NCI-H82 (cell line): Measurements from ENCODE around the gene PSMD3.
"Not testable (repeated sequence)": the region's sequence is repeated elsewhere in the genome, so short reads cannot be mapped to it uniquely, and the experiment has no call there.

Experiments used
- DNase-seq: peaks from one replicate; lab custom pipeline; 2025; lab: John Stamatoyannopoulos, UW

PSMD3 gene

DNA sequence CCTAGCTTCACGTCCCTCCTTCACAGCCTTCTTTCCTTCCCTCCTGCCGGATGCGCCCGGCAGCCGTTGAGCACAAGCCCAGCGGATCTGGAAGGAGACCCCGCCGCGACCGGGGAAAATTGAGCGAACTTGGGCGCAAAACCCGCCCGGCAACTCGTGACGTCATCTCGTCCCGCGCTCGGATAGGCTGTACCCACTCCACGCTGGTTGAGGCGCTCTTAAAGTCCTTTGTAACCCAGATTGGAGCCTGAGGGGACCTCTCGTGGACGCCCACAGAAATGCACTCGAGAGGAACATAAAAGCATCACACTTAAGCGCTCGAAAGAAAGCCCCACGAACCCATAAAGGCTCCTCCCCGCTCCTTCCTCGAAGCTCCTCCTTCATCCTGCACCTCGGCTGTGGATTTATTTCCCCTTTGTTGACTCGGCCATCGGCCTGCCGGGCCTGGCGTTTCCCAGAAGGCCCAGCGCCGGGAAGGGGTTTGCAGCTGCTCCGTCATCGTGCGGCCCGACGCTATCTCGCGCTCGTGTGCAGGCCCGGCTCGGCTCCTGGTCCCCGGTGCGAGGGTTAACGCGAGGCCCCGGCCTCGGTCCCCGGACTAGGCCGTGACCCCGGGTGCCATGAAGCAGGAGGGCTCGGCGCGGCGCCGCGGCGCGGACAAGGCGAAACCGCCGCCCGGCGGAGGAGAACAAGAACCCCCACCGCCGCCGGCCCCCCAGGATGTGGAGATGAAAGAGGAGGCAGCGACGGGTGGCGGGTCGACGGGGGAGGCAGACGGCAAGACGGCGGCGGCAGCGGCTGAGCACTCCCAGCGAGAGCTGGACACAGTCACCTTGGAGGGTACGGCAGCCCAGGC, at the start of gene PSMD3:
PSMD3 (plus strand) TSS at position 457 of the 856 bp plus-strand sequence; CDS start at position 621, 164 bp downstream.
- DNase-seq: peak; percentile 100

- DNase-seq: no peak
These were observed 46.7 kb upstream of the PSMD3 start for GRCh38 chr17:39933912-39934311.

GRCh38 chr17:39934324-39934723, 46.3 kb upstream of the PSMD3 start:
- DNase-seq: no peak

- DNase-seq: no peak
These were observed 44.7 kb upstream of the PSMD3 start for GRCh38 chr17:39935909-39936308.

- DNase-seq: no peak
These were observed 43.2 kb upstream of the PSMD3 start for GRCh38 chr17:39937447-39937846.

GRCh38 chr17:39938140-39938869, 42.3 kb upstream of the PSMD3 start:
- DNase-seq: no peak

GRCh38 chr17:39939106-39939505, 41.5 kb upstream of the PSMD3 start:
- no peak for DNase-seq

DNA sequence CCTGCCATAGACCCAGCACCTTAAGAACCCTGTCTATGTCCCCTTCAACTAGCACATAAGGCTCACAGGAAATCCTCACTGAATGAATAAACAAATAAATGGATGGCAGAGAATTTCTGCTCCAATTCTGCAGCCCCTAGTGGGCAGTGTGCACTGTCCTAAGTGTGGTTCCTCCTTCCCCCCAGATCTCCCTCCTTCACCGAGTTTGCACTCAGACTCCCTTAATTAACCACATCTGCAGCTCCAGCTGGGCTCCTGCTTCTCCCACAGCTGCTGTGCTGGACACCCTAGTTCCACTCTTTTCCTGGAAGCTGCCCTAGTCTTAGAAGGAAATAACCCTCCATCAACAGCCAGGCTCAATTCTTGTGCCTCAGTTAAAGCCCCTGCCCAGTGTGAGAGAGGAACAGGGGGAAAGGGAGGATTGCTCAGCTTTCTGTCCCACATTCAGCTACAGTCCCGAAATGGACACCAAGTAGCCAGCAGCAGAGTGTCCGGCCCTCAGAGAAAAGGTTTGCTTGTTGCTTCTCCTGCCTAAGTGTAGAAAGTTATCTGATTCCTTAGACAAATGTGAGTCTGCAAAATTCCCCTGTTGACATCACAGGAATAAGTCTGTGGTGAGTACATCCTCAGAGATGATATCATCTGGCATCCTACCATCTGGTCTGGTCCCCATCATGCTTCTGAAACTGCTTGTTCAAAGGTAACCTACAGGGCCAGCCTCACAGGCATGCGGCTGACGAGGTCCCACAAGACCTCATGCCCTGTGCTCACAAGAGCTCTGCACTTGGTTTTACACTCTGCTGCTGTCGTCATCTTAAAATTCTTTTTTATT, 40.8 kb upstream of the PSMD3 start:
- DNase-seq: peak; percentile 53

- no peak for DNase-seq
These were observed 36.8 kb upstream of the PSMD3 start for GRCh38 chr17:39943702-39944392.

GRCh38 chr17:39944393-39944711, 36.3 kb upstream of the PSMD3 start:
- no peak for DNase-seq

DNA sequence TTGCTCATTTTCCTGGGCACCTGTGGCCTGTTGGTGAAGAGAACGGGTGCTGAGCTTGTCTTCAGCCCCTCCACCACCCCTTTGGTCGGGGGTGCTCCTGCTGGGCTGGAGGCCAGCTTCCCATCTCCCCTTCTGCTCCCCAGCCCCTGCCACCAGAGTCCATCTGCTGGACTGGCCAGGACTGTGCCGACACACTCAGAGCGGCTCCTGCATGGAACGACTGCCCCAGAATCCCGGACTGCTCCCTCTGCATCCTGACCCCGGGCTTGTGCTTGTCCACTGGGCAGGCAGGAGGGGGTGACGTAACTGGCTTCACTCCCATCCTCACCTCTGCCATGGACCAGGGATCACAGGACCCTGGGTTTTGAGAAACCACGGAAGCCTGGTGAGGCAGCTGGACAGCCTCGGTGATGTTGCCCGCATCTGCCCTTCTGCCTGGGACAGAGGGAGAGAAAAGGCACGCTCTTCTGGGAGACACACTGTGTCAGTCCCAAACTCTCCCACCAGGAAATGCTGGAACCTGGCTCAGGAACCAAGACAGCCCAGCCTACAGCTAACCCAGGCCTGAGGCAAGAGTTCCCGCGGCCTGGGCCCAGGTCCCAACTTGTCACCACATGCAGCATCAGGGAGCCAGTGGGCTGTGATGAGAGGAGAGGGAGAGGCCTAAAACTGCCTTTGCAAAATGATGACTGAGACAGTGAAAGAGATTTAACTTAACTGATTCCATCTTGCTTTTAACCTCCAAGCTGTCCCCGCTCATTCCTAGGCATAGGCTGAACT, 33.9 kb upstream of the PSMD3 start:
- no peak for DNase-seq

- DNase-seq: not testable (repeated sequence)
These were observed 32.1 kb upstream of the PSMD3 start for GRCh38 chr17:39948489-39948828.

DNA sequence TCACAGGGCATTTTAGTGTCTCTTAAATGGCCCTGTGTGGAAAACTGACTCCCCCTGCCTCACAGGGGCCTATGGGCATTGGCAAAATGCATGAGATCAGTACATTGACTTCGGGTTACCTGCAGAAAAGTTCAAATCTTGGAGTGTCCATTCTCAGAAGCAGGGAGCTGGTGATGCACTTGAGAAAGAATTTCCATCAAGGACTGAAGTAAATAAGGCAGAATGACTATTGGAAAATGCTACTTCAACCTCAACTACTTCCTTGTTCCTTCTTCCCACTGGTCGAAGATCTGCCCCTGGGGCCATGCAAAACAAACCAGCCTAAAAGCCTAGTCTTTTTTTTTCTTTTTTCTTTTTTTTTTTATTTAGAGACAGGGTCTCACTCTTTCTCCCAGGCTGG, 31.6 kb upstream of the PSMD3 start:
- DNase-seq: no peak

DNA sequence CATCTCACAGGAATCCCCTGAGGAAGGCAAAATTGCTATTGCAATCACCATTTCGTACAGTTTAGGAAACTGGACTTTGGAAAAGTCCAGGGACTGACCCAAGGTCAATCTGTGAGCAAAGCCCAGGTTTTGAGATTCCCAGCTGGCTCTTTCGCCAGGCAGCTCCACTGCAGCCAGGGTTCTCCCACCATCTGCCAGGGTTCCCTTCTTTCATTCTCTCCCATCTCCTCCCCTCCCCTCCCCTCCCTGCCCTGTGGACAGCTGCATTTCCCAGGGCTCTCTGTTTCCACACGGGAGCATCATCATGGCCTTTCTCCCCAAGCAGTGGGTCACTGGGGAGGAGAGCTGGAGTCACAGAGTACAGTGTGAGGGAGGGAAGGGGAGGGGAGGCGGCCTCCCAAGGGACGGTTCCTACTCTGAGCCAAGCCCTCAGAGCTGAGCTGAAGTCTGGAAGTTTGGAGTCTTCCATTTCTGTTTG, 29.7 kb upstream of the PSMD3 start:
- peak; percentile 50 for DNase-seq

DNA sequence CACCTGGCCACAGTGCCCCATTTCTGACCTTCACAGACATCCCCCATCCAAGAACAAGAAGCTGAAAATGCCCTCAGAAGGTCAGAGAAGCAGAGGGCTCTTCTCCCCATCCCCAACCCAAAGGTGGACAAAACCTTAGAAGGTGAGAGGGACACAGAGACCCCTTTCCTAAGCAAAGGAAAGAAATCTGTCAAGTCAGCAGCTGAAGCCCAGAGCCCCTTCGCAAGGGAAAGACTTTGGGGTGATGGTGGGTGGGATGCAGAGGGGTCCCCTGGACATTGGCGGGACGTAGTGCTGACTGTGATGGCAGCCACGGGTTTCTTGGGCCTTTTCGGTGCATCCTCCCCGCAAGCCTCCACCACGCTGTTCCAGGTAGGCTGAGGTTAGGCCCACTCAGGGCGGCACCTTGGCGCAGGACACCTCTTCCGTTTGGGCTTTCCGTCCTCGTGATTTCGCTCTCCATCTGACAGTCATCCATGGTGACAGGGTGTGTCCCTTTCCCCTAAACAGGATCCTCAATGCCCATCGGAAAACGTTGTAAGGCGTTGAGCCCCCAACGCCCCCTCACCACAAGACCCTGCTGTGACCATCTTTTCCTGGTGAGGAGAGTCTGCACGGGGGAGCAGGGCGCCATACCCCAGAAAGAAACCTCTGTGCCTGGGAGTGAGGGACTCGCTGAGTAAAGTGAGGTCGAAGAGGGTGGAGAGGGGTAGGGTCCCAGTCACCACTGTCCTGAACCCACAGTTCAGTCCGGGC, 28.5 kb upstream of the PSMD3 start:
- peak; percentile 47 for DNase-seq

GRCh38 chr17:39952680-39953470, 27.7 kb upstream of the PSMD3 start:
- peak; percentile 100 for DNase-seq

- DNase-seq: no peak
These were observed 27.1 kb upstream of the PSMD3 start for GRCh38 chr17:39953471-39953888.

DNA sequence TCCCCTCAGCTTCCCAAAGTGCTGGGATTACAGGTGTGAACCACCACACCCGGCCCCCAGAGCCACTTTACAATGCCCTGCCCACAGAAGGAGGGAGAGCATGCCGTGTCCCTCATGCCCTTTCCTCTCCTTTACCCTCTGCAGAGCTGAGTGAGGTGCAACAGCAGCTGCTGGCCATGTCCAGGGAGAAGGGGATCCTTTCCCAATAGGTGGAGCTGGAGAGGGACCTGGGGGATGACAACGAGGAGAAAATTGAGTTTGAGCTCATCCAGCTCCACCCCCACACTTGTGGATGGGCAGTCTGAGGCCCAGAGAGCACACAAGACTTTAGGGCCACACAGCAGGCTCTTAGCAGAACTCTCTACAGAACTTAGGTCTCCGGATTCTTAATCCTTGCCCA, 25.7 kb upstream of the PSMD3 start:
- peak; percentile 22 for DNase-seq

GRCh38 chr17:39955726-39956225, 24.8 kb upstream of the PSMD3 start:
- no peak for DNase-seq
